HPDE6-E6E7 (cell line): ENCODE measurements around the gene CA5A.
"Not testable (repeated sequence)": the region's sequence is repeated elsewhere in the genome, so short reads cannot be mapped to it uniquely, and the experiment has no call there.

Experiments used
- DNase-seq: peaks from one replicate; pipeline ENCODE4 v3.0.0; 2011; ENCODE audit warnings: missing footprints; ENCODE audit errors: extremely low spot score

Gene CA5A

GRCh38 chr16:87924041-87924810 lies 12.1 kb downstream of the CA5A start:
- no peak for DNase-seq

GRCh38 chr16:87922250-87922871 lies 14.0 kb downstream of the CA5A start:
- DNase-seq: no peak

DNA sequence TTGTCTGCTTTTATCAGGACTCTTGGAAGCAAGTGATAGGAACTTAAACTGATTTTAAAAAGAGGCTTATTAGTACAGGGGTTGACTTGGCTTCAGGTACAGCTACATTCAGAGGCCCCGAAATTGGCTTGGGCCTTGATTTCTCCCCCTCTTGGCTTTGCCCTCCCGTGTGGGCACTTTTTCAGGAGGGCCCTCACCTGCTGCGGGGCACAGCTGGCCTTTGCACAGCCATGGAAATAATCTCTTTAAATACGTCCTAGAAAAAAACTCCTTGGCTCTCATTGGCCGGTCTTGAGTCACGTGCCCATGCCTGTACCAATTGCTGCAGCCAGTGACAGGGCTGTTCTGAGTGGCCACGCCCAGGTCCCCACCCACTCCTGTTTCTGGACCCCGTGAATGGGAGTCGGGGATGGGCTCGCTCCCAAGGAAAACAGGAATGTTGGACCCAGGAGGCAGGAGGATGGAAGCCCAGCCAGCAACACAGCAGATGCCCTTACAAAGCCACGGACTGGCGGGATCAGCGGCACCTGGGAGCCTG lies 15.0 kb downstream of the CA5A start:
- DNase-seq: no peak

DNA sequence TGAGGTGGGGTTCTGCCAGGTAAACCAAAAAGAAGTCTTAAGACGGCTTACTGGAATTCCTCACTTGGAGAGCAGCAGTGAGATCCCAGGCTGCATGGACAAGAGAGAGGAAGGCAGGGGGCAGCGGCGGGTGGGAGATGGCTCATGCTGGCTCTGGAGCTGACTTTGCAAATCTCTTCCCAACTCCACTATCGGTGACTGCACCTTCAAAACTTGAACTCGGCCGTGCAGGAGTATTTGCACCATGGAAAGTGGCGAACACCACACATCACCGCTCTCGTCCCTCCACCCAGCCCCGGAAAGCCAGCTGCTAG lies 16.7 kb downstream of the CA5A start:
- no peak for DNase-seq

- DNase-seq: no peak
Measured at GRCh38 chr16:87918866-87919680, 17.3 kb downstream of the CA5A start.

DNA sequence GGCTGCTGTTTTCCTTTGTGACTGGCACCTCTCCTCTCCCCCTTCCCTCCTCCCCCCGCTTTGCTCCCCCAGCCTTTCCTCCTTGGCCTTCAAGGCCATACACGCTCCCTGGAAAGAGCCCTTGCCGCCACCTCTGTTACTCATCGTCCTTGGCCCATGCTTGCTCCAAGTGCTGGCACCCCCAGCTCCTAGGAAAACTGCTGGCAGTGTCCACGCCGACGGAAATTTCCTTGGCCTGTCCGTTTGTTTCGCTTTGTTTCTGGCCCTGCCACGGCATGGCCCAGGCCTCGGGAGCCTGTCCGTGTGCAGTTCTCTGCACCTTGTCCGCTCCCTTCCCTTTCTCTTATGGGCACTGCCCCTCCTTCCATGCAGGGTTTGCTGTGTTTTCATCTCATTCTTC lies 18.0 kb downstream of the CA5A start:
- DNase-seq: no peak

DNA sequence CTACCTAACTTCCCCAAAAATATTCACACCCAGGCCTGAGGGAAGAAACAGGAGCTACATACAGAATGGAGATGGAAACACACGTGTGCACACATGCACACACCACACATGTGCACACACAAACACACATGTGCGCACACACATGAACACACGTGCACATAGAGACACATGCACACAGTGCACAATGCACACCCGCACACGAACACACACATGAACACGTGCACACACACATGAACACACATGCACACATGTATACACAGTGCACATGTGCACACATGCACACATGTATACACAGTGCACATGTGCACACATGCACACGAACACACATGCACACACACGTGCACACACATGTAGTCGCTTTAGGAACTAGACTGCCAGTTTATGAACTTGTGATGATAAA lies 18.8 kb downstream of the CA5A start:
- no peak for DNase-seq

GRCh38 chr16:87914812-87915211 lies 21.5 kb downstream of the CA5A start:
- DNase-seq: no peak

DNA sequence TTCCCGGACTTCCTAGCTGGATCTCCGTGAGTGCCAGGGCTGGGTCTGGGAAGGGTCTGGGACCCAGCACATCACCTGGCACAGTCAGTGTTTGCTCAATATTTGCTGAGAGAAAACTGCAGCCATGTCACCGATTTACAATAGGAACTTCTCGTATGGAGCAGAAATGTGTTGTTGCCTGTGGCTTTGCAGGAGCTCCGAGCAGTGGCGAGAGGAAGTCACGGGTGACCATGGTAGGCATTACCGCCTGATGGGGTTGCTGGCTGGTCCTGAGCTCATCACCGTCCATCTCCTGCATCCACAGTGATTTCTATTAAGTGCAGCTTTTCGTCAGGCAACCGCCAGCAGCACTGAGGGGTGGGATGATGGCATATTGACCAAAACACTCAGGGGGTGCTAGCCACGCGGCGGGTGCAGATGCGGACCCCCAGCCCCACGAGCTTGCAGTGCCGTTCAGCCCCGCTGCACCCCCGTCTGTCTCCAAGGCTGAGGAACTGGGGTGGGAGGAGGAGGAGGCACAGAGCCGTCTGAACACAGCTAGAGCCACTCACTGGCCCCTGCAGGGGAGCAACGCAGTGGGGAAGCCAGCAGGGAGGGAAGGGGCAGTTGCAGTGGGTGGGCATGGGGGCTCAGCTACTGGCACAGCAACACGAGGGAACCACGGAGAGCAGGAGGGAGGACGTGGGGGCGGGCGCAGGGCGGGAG lies 22.2 kb downstream of the CA5A start:
- DNase-seq: not testable (repeated sequence)

- DNase-seq: not testable (repeated sequence)
Measured at GRCh38 chr16:87912691-87913090, 23.6 kb downstream of the CA5A start.

- DNase-seq: not testable (repeated sequence)
Measured at GRCh38 chr16:87911106-87911763, 25.1 kb downstream of the CA5A start.

- peak; percentile 64 for DNase-seq
Measured at GRCh38 chr16:87909203-87909935, 27.0 kb downstream of the CA5A start.

GRCh38 chr16:87908101-87908500 lies 28.2 kb downstream of the CA5A start:
- DNase-seq: not testable (repeated sequence)

GRCh38 chr16:87905521-87905920 lies 30.8 kb downstream of the CA5A start:
- DNase-seq: not testable (repeated sequence)

DNA sequence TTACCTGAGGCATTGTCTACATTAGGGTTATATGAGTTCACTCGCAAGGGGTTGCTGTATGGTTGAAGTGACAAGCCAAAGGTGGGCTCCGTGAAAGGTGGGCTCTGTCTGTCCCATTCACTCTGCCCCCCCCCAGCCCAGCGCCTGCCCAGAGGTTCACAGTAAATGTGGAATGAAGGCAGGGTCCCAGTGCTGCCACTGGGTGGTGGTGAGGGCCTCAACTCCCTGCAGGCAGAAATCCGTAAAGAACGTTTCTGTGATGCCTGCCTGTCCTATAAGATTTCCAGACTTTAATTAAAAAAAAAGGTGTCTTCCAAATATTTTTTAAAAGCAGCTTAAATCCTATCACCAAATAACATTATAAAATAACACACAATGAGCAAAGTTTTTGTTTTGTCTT lies 31.4 kb downstream of the CA5A start:
- DNase-seq: not testable (repeated sequence)

GRCh38 chr16:87900489-87900888 lies 35.8 kb downstream of the CA5A start:
- DNase-seq: not testable (repeated sequence)

- DNase-seq: no peak
Measured at GRCh38 chr16:87897521-87898505, 38.5 kb downstream of the CA5A start.

- DNase-seq: not testable (repeated sequence)
Measured at GRCh38 chr16:87896924-87897520, 39.3 kb downstream of the CA5A start.
